T47D (cell line): ENCODE results near the gene GARS1.
"Not testable (repeated sequence)": the region's sequence is repeated elsewhere in the genome, so short reads cannot be mapped to it uniquely, and the experiment has no call there.

Experiments
- DNase-seq, 2 experiments: peaks; one replicate each; pipeline versions ENCODE4 v3.0.0 to v3.0.0-alpha.2; 2011 to 2012; ENCODE audit warnings: low read depth in 1 of 2, low spot score in 1 of 2
- JUND ChIP-seq: IDR thresholded peaks from 2 replicates; pipeline ENCODE4 v1.6.1; 2012; ENCODE audit warnings: low read depth
- in situ Hi-C: cut with HindIII; loops from 2 replicates; pipeline ENCODE4 v1.10.0; 2016; ENCODE audit warnings: low sequenced_read_pairs, low pct_unique_long_range_greater_than_20kb

GARS1 gene

DNA sequence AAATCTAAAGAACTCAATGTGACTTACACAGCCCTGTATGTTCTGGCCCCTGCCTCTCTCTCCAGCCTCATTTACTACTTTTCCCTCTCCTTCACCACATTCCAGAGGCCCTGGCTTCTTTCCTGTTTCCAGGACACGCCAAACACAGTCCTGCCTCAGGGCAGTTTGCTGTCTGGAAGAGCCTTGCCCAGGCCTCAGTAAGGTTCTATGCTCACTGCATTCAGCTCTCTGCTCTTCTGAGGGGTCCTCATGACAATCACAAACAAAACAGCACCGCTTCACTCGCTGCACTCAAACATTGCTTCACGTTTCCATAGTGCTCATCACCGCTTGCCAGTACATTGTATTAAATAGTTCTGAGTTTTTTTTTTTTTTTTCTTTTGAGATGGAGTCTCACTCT, 35.1 kb upstream of the GARS1 start:
- in situ Hi-C loops: no loop called here
- no peak for TF ChIP-seq JUND
- peak in 1 of 2 experiments; percentile 77 for DNase-seq

DNA sequence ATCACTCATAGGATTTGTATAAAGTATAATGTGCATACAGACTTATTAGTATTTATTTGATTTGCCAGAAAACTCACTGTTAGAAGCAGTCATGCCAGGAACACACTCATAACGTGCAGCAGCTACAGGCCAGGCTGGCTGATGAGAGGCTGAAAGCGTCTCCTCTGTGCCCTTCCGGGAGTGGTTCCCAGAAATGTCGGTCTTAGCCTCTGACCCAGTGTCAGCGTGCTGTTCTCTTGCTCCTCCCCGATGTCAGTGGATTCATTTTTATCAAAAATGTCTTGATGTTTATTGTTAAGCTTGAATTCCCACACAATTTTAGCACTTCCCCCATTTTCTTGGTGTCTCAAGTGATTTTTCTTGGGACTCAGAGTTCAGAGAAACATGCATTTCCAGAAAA, 33.3 kb upstream of the GARS1 start:
- no peak for DNase-seq
- in situ Hi-C loops: no loop called here
- no peak for TF ChIP-seq JUND

DNA sequence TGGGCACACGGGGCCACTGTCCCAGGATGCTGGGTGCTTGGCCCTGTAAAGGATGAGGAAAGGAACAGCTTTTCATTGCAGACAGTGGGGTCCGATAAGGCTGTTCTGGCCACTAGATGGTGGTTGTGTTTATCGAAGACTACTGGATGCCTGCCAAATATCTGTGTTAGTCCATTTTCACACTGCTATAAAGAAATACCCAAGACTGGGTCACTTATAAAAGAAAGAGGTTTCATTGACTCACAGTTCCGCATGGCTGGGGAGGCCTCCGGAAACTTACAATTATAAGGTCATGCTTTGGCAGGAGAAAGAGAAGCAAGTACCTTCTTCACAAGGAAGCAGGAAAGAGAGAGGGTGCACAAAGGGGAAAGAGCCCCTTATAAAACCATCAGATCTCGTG, 32.2 kb upstream of the GARS1 start:
- TF ChIP-seq JUND: no peak
- no peak for DNase-seq
- in situ Hi-C loops: no loop called here

DNA sequence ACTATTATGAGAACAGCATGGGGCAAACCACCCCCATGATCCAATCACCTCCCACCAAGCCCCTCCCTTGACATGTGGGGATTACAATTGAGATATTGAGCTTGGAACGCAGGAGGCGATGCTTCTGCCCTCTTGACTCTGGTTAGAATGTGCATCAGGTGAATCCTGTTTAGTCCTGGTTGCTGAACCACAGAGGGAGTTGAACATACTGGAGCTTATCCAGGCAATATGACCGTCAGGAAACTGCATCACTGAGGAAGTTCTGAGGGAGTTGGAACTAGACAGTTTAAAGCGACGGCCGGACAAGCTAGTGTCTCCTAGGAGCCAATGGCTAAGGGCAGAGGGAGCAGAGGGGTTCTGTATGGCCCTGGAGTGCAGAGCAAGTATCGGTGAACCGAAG, 31.8 kb upstream of the GARS1 start:
- no peak for DNase-seq
- in situ Hi-C loops: no loop called here
- no peak for TF ChIP-seq JUND

DNA sequence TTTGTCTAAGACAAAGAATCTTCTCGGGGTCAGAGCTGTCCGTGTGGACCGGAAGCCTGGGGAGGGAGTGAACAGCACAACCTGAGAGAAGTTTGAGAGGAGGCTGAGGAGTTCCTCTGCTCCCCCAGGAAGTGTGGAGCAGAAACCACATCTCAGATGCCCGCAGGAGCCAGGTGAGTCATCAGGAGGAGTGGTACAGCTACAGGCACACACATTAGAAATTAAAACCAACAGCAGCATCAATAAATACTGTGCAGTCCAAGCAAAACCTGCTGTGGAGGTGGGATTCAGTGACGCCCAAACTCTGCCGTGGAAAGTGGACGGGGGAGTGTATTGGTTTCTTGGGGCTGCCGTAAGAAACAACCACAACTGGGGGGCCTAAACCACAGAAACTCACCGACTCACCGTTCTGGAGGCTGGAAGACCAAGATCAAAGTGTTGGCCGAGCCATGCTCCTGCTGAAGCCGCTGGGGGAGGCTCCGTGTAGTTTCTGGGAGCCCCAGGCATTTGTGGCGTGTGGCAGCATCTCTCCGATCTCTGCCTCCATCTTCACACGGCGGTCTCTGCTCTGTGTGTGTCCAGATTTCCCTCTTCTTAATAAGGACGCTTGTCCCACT, 31.2 kb upstream of the GARS1 start:
- no peak for TF ChIP-seq JUND
- in situ Hi-C loops: no loop called here
- no peak for DNase-seq

DNA sequence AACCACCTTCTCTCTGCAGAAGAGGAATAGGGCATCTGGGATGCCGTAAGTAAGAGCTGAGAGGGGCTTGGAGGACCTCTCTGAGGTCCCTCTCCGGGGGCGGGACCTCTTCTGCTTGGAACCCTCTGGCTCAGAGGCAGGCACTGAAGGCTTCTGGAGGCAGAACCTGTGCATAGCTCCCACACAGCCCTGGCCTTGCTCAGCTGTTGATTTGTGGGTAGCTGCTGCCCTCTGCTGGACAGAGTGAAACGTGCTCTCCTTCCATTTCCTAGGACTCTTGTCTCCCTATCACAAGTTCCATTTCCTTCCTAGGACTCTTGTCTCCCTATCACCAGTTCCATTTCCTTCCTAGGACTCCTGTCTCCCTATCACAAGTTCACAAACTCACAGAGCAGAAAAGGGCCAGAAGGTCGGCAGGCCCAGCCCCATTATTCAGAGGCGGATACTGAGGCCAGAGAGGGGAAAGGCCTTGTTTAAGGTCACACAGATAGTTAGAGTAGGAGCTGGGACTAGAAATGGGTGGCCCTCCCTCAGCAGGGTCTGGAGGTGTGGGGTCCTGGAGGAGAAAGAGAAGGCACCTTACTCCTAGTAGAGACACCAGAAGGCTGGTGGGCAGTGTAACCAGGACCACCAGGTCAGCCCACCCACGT, 30.3 kb upstream of the GARS1 start:
- TF ChIP-seq JUND: no peak
- in situ Hi-C loops: no loop called here
- DNase-seq: peak; percentile 75 to 94

DNA sequence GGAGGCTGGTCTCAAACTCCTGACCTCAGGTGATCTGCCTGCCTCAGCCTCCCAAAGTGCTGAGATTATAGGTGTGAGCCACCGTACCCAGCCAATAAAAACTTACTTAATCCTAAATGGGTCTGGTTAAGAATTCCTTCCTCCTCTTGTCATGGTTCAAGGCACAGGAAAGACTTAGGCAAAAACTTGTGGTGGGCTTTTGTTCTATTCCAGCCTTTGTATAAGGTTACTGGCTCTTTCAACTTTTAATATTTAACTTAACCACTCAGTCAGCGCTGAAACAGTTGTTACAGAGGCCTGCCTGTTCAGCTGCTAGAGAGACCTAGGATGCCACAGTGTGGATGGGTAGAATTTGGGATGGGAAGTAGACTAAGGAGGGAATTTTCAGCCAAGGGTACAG, 28.1 kb upstream of the GARS1 start:
- in situ Hi-C loops: no loop called here
- DNase-seq: no peak
- no peak for TF ChIP-seq JUND

DNA sequence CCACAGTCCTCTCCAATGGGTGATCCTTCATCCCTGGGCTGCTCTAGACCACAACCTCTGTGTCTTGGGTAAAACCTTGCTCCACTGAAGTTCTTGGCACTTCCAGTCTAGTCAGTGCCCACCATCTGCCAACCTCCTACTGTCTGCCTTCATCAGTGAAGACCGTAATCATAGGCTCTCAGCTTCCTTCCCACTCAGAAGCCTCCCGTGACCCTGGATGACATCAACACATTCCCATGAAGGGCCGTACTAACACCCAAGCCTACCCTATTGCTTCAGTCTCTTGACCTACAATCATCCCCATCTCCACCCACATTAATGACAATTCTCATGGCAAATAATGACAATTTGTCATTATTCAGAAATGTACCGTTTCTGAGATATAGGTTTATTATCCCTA, 27.6 kb upstream of the GARS1 start:
- no peak for TF ChIP-seq JUND
- in situ Hi-C loops: no loop called here
- DNase-seq: no peak

DNA sequence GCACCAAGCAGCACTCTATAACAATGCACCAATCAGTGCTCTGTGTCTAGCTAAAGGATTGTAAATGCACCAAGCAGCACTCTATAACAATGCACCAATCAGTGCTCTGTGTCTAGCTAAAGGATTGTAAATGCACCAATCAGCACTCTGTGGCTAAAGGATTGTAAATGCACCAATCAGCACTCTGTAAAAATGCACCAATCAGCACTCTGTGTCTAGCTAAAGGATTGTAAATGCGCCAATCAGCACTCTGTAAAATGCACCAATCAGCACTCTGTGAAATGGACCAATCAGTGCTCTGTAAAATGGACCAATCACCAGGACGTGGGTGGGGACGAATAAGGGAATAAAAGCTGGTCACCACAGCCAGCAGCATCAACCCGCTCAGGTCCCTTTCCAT, 24.4 kb upstream of the GARS1 start:
- in situ Hi-C loops, DNase-seq: not testable (repeated sequence)

DNA sequence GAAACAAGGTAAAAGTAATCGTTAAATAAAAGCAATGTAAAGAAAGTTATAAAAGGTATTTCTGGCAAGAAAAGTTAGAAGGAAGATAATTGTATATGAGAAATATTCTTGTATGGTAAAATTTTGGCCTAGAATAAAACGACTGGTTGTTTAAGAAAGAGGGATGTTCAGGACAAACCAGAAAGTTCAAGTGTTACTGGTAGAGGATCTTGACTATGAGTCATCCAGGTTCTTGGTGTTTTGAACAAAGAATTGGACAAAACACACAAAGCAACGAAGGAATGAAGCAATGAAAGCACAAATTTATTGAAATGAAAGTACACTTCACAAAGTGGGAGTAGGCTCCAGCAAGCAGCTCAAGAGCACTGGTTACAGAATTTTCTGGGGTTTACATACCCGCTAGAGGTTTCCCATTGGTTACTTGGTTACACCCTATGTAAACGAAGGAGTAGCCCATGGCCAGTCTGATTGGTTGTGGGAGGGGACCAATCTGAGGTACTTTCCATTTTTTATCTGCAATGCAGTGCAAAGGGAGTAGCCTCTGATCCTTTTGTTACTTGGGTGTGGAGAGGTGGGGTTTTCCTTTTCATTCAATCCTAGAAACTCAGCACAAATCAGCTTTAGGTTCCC, 22.4 kb upstream of the GARS1 start:
- DNase-seq: no peak
- no peak for TF ChIP-seq JUND
- in situ Hi-C loops: no loop called here

DNA sequence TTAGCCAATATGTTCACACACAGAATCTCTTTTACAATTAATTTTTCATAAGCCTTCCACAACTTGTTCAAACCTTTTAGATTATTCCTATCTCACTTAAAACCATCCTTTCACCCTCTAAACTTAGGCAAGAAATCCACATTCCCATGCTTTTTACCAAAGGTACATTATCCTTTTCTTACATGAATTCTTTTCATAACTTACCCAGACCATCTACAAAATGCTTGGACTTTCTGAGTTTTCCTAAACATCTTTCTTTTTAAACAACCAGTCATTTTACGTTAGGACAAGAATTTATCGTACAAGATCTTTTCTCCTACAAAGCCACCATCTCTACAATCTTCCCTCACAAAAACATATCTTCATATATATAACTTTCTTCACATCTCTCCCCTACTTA, 18.8 kb upstream of the GARS1 start:
- no peak for TF ChIP-seq JUND
- in situ Hi-C loops: no loop called here

DNA sequence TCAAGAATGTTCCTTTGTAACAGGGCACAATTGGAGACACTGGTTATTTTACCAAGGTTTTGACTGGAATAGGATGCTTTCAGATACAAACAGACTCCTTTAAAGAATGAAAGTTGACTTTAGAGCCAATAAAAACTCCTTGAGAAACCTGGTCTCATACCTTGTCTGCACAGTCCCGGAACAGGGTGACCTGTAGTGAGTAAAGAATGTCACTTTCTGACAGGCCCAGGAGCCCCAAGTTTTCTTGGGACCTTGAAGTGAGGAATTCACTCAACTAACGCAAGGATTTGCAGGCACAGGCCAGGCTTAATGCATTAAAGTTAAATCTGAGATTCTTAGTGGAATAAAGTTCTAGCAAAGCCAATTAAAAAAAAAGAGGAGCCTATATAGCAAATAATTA, 11.5 kb upstream of the GARS1 start:
- TF ChIP-seq JUND: no peak
- in situ Hi-C loops: no loop called here
- DNase-seq: no peak

More for the DNA sequence above, 18.8 kb upstream of the GARS1 start:
- DNase-seq: no peak

DNA sequence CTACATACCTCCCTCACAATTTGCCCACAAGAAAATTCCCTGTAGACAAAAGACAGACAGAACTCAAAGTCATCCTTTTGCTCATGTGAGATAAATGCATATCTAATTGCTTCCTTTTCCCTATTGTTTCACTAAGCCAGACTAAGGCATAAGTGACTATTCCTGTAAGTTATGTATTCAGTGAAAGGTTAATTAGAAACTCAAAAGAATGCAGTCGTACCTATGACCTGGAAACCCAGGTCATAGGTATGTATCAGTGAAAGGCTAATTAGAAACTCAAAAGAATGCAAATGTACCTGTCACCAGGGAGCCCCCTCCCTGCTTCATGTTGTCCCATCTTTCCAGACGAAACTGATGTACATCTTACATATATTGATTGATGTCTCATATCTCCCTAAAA, 10.3 kb upstream of the GARS1 start:
- no peak for TF ChIP-seq JUND
- no peak for DNase-seq
- in situ Hi-C loops: no loop called here
